Mesenteric fat pad (tissue), 1 donor: ENCODE measurements around the gene RGP1. TPM values are rescaled to one million over a fixed set of nuclear protein-coding genes. Genes with fewer than 3 reads are reported as not detected.

Source experiments
- DNase-seq: peaks from one replicate; pipeline ENCODE4 v3.0.0-alpha.2; 2020; ENCODE audit warnings: low spot score
- microRNA-seq: library from miRNA; unstranded; fragments of <30 nt; microRNA quantifications from one replicate; pipeline ENCODE4 v1.2.0, GENCODE V29; 2020; ENCODE audit warnings: borderline number of aligned reads
- total RNA-seq: library from RNA; stranded (reverse); fragmentation: NEBNext Ultra II Directional; extraction: Animal tissue kit (Norgen Biotek cat#: 25700); gene quantifications from one replicate; pipeline ENCODE4 v1.2.1, GENCODE V29; 2021
- donor health status: DM: yes; HTN: yes; CAD: no.

The RGP1 gene
- total RNA-seq, 1 donor from 2014 or later, result 25.0 TPM

GRCh38 chr9:35800530-35800929 lies 51.4 kb downstream of the RGP1 start:
- no peak for DNase-seq

GRCh38 chr9:35801328-35802128 lies 52.4 kb downstream of the RGP1 start:
- no peak for DNase-seq

- DNase-seq, result no peak
Observed at GRCh38 chr9:35806101-35806500, 57.0 kb downstream of the RGP1 start.

Small RNAs within 50 kb of the gene (microRNA-seq; reads per million reads assigned to microRNA genes)
- gene MIR6852, result not detected
- not detected for gene MIR6853

Other genes starting within 250 kb of the RGP1 start
- 94.4 TPM for gene TESK1, start 144.0 kb upstream of the RGP1 start, total RNA-seq
- gene CD72, start 130.9 kb upstream of the RGP1 start, total RNA-seq, result 7.0 TPM
- 1.3 TPM for gene SIT1, start 98.4 kb upstream of the RGP1 start, total RNA-seq
- 19,106 TPM for gene RMRP, start 91.3 kb upstream of the RGP1 start, total RNA-seq
- gene CCDC107, start 91.0 kb upstream of the RGP1 start, total RNA-seq, result 103 TPM
- 0.58 TPM for gene ARHGEF39, start 84.1 kb upstream of the RGP1 start, total RNA-seq
- not detected for gene CA9, start 75.4 kb upstream of the RGP1 start, total RNA-seq
- gene TPM2, start 59.4 kb upstream of the RGP1 start, total RNA-seq, result 244 TPM
- gene TLN1, start 17.1 kb upstream of the RGP1 start, total RNA-seq, result 622 TPM
- gene CREB3, start 16.6 kb upstream of the RGP1 start, total RNA-seq, result 42.5 TPM
- gene GBA2, start 59 bp upstream of the RGP1 start, total RNA-seq, result 54.5 TPM
- gene MSMP, start 5.0 kb downstream of the RGP1 start, total RNA-seq, result not detected
- gene NPR2, start 42.3 kb downstream of the RGP1 start, total RNA-seq, result 23.2 TPM
- 0.61 TPM for gene SPAG8, start 63.0 kb downstream of the RGP1 start, total RNA-seq
- 42.7 TPM for gene HINT2, start 65.8 kb downstream of the RGP1 start, total RNA-seq
- gene FAM221B, start 79.4 kb downstream of the RGP1 start, total RNA-seq, result not detected
- gene TMEM8B, start 79.9 kb downstream of the RGP1 start, total RNA-seq, result 6.7 TPM
- gene OR13J1, start 121.1 kb downstream of the RGP1 start, total RNA-seq, result not detected
- gene HRCT1, start 156.9 kb downstream of the RGP1 start, total RNA-seq, result 5.2 TPM
- gene SPAAR, start 160.2 kb downstream of the RGP1 start, total RNA-seq, result 25.3 TPM
- gene OR2S2, start 208.9 kb downstream of the RGP1 start, total RNA-seq, result not detected